22Rv1 (cell line): ENCODE measurements around the gene OR4X1.
A peak's percentile ranks its signal among the peaks of the same experiment; 100 is the strongest.

ENCODE experiments used
- ZFX ChIP-seq: fragments of 450-650 bp; IDR thresholded peaks from 2 replicates; pipeline ENCODE4 v1.6.1; 2017; ENCODE audit warnings: antibody characterized with exemption, borderline replicate concordance
- TF ChIP-seq, protein P1 (sequence below): fragments of 450-650 bp; IDR thresholded peaks from 2 replicates; pipeline ENCODE4 v1.5.1; 2017; ENCODE audit warnings: mild to moderate bottlenecking

DNA sequence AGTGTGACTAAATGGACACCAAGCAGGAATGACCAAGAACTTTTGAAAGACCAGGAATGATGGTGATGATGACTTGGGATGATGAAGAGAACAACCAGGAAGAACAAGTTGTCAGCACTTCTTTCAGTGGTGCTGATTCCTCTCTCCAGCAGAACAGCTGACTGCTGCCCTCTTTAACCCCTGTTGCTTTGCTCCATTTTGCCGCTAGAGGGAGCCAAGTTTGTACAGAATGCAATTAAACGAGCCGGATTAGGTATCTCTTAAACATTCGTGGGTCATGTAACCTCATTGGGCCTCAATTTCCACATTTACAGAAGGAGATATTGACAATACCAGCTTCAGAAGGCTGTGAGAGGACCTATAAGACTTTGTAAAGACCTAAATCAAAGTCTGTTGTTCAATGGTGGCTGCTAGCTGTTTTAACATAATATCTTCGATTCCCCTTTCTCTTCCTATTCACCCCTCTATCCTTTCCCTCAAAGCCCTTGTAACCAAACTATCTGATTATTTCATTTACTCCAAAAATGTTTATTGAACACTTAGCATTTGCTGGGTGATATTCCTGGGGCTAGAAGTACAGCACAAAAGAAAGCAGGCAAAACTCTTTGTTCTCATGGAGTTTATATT is 44.2 kb downstream of the OR4X1 start:
- TF ChIP-seq, protein P1, sequence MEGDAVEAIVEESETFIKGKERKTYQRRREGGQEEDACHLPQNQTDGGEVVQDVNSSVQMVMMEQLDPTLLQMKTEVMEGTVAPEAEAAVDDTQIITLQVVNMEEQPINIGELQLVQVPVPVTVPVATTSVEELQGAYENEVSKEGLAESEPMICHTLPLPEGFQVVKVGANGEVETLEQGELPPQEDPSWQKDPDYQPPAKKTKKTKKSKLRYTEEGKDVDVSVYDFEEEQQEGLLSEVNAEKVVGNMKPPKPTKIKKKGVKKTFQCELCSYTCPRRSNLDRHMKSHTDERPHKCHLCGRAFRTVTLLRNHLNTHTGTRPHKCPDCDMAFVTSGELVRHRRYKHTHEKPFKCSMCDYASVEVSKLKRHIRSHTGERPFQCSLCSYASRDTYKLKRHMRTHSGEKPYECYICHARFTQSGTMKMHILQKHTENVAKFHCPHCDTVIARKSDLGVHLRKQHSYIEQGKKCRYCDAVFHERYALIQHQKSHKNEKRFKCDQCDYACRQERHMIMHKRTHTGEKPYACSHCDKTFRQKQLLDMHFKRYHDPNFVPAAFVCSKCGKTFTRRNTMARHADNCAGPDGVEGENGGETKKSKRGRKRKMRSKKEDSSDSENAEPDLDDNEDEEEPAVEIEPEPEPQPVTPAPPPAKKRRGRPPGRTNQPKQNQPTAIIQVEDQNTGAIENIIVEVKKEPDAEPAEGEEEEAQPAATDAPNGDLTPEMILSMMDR: peak; percentile 87
- no peak for TF ChIP-seq ZFX
